Measurements from ENCODE around the gene KISS1.

DNA sequence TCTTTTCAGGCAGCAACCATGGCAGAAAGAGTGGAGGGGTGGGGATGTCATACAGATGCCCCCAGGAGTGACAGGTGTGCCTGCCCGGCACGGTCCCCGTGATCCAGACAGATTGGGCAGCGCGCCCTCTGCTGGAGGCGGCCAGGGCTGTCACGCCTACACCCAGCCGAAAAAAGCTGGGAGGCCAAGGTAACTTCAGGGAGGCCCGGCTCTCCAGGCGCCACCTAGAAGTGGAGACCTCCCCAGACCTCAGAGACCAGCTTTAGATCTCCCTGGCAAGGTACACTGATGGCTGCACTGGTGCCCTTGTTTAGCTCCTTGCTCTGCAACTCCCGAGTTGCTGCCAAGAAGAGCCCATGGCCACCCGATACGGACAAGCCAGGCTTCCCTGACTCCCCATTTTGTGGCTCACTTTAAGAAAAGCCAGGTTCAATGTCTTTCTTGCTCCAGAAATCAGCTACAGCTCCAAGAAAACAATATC lies 10.9 kb upstream of the KISS1 start:
- no peak for TF ChIP-seq POLR2A (IDR thresholded peaks at IDR 0.05)
- TF ChIP-seq, protein P1, sequence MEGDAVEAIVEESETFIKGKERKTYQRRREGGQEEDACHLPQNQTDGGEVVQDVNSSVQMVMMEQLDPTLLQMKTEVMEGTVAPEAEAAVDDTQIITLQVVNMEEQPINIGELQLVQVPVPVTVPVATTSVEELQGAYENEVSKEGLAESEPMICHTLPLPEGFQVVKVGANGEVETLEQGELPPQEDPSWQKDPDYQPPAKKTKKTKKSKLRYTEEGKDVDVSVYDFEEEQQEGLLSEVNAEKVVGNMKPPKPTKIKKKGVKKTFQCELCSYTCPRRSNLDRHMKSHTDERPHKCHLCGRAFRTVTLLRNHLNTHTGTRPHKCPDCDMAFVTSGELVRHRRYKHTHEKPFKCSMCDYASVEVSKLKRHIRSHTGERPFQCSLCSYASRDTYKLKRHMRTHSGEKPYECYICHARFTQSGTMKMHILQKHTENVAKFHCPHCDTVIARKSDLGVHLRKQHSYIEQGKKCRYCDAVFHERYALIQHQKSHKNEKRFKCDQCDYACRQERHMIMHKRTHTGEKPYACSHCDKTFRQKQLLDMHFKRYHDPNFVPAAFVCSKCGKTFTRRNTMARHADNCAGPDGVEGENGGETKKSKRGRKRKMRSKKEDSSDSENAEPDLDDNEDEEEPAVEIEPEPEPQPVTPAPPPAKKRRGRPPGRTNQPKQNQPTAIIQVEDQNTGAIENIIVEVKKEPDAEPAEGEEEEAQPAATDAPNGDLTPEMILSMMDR (IDR thresholded peaks at IDR 0.05): peak; percentile 46 to 89 (median 69)
